ENCODE results near the gene HSD17B1.

DNA sequence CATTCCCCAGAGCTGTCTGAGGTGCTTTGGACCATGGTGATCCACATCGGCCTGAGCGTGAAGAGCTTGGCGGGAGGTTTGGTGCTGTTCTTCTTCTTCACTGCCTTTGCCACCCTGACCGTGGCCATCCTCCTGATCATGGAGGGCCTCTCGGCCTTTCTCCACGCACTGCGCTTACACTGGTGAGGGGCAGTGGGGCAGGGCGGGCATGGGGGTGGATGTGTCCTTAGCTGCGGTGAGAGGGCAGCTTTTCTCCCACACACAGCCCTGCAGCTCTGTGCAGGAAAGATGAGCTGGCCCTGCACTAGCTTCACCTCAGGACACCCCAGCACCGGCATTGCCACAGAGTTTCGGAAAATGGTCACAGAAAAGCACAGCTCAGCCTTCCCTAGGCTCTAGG, 38.4 kb upstream of the HSD17B1 start:
- TF ChIP-seq CTCF (conservative IDR thresholded peaks at IDR 0.05) (no peak), ZFX (IDR thresholded peaks at IDR 0.05) (no peak)

All from C4-2B (cell line).